Measurements from ENCODE around the gene SKAP1. TPM values are rescaled to one million over a fixed set of nuclear protein-coding genes. Genes with fewer than 3 reads are reported as not detected.

The SKAP1 gene
- polyA plus RNA-seq, 3 donors: 0.77 to 1.4 TPM; not detected in 1

- 63 to 77% (median 69%) methylated on average over 9 of the region's 9 CpGs for WGBS, 3 donors
- H3K27ac ChIP-seq (ENCODE audit: low read depth, low read length): no peak overlapping the region
Observed at GRCh38 chr17:48127371-48128051, 302.5 kb downstream of the SKAP1 start.

- no peak overlapping the region for H3K27ac ChIP-seq (ENCODE audit: low read depth, low read length)
- WGBS, 3 donors: 59 to 82% (median 71%) methylated on average over 7 of the region's 7 CpGs
Observed at GRCh38 chr17:48126532-48126850, 303.5 kb downstream of the SKAP1 start.

DNA sequence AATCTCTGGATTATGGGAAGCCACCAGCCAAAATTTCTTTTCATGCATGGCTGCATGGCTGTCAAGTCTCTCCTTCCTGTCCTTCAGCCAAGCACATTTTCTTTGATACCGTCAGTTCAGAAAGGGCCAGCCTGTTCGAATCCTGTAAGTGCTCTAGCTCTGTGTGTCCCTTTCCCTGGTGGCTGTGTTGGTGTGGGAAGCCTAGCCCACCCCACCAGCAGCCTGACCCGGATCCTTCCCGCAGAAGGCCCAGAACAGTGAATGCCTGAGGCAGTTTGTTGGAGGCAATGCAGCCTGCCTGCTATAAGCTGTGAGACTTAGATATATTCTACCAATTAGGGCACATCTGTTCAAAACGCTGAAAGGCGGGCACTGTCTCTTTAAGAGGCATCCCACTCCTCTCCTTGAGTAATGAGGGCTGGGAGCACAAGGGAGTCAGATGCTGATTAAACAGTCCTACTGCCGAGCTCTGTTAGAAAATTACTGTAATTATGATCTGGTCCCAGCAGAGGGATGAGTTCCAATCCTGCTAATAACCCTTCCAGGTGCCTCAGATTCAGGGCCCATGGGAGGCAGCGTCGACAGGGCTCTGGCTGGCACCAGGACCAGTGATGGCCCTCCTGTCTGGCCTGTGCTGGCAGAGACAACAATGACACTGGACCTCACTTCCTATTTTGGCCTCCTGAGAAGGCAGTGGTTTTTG lies 304.0 kb downstream of the SKAP1 start:
- WGBS, 3 donors: 63 to 71% (median 67%) methylated on average over 9 of the region's 9 CpGs
- no peak overlapping the region for H3K27ac ChIP-seq (ENCODE audit: low read depth, low read length)

GRCh38 chr17:48123776-48124388 lies 306.1 kb downstream of the SKAP1 start:
- WGBS, 3 donors: 94 to 96% (median 95%) methylated on average over 4 of the region's 4 CpGs
- no peak overlapping the region for H3K27ac ChIP-seq (ENCODE audit: low read depth, low read length)

GRCh38 chr17:48123111-48123510 lies 306.9 kb downstream of the SKAP1 start:
- H3K27ac ChIP-seq (ENCODE audit: low read depth, low read length): no peak overlapping the region
- 80 to 88% (median 87%) methylated on average over 6 of the region's 6 CpGs for WGBS, 3 donors

- WGBS, 3 donors: 84 to 90% (median 84%) methylated on average over 3 of the region's 3 CpGs
- H3K27ac ChIP-seq (ENCODE audit: low read depth, low read length): no peak overlapping the region
Observed at GRCh38 chr17:48122665-48123045, 307.4 kb downstream of the SKAP1 start.

DNA sequence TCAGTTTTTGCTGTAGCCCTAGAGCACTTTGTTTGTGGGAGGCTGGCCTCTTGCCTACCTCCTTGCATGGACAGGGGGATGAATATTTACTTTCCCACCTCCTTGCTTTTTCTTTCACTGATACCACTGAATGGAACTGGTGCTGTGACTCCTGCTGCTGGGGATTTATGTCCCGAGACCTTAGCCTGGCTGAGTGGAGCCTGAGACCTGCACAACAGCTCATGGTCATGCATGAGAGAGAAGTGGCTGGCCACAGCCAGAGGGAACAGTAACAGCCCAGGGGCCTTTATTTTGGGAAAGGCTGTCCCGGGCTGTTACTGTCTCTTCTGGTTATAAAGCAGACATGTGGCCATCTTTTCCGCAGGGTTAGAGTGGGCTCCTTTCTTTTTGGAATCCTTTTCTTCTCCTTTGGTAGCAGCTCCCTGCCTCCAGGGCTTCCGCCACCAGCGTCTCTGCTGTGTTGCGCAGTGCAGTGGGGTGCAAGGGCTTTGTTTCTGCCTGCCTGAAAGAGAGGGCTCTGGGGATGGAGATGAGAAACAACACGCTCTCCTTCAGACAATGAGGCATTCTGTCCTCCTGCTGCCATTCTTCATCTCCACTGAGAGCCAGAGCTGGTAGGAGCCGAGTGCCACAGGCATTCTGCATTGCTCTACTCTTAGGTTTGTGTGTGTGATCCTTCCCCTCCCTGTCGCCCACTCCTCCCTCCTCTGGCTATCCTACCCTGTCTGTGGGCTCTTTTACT lies 307.9 kb downstream of the SKAP1 start:
- WGBS, 3 donors: 82 to 93% (median 88%) methylated on average over 9 of the region's 9 CpGs
- no peak overlapping the region for H3K27ac ChIP-seq (ENCODE audit: low read depth, low read length)

GRCh38 chr17:48113201-48113676 lies 316.8 kb downstream of the SKAP1 start:
- H3K27ac ChIP-seq (ENCODE audit: low read depth, low read length): no peak overlapping the region
- 53 to 88% (median 63%) methylated on average over 5 of the region's 5 CpGs for WGBS, 3 donors

DNA sequence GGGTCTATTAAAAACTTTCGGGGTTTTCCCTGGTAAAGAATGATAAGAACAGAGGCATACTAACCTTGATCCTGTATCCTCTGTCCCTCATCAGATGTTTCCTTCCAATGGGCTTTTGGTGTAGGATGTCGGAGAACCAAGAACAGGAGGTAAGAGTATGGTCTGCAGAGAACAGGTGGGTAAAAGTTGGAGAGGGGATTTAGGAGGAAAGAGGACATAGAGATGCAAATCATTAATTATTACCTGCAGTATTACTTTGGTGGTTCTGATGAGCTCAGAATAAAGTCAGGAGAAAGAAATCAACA lies 318.1 kb downstream of the SKAP1 start:
- WGBS, 3 donors: 68 to 83% (median 82%) methylated on average over 2 of the region's 2 CpGs
- no peak overlapping the region for H3K27ac ChIP-seq (ENCODE audit: low read depth, low read length)

DNA sequence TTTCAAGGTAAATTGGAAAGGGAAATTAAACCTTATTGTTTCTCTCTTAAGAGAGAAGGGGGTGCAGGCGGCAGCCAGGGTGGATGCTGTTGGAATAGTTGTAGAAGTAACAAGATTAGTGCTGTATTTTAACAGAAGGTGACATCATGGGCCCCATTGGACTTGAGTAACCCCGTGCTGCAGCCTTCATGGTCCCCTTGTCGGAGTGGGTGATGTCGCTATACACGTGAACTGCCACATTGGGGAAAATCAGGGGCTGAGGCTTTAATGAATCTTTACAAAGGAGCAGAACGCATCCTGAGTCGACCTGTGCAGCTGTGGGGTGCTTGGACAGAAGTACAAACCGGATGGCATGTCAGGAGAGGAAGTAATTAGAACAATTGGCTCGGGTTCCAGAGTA lies 319.3 kb downstream of the SKAP1 start:
- 54 to 77% (median 65%) methylated on average over 9 of the region's 9 CpGs for WGBS, 3 donors

DNA sequence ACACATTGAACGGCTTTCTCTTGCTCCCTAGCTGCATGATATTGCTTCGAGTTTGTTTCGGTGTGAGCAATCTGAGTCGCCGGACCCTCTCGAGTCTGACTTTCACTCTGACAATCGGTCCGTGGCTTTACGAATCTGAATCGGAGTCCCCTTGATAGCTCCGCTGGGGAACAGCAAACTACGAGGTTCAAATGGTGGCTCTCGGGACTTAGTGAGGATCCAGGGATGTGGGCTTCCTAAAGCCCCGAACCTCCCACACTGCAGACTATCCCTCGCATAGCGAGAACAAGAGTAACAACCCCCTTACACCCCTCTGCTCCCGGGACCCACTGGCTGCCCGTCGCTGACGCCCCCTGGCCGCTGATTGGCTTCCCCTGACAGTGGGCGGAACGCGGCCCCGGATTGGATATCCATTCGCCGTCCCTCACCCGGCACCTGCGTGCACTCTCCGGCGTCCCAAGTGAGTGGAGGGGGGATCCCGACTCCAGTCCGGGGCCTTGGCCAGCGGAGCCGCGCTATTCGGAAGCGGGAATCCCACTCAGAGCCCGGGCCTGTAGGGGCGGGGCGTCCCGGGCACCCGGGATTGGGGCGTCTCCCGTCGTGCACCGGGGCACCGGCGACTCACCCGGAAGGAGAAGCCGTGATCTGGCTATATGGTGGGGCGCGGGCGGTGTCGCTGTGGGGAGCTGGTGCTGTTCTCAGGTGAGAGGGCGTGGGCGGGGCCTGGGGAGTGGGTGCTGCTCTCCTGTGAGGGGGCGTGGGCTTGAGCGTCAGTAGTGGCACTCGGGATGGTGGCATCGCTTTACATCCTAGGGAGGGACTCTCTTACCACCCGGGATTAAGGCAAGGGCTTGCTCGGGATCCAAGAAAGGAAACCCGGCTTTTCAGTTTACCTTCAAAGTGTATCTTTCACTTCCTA lies 322.6 kb downstream of the SKAP1 start, which contains the start of gene SNX11:
Gene SNX11, plus strand, starts transcription at position 630 of the 919 bp plus-strand sequence. CDS start 4,278 bp downstream, outside the sequence.
- WGBS, 3 donors: 0% methylated on average over 63 to 64 of the region's 64 CpGs
- H3K27ac ChIP-seq (ENCODE audit: low read depth, low read length): no peak within 1 kb of the TSS

More for the DNA sequence above, 319.3 kb downstream of the SKAP1 start:
- H3K27ac ChIP-seq (ENCODE audit: low read depth, low read length): no peak overlapping the region

DNA sequence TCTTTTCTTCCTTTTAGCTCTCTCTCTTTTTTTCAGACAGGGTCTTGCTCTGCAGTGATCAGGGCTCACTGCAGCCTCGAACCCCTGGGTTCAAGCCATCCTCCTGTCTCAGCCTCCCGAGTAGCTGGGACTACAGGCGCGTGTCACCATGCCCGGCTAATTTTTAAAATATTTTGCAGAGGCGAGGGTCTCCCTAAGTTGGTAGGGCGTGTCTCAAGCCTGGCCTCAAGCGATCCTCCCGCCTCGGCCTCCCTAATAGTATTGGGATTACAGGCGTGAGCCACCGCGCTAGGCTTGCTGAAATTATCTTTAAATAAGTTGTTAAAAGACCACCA lies 323.2 kb downstream of the SKAP1 start:
- 35 to 51% (median 38%) methylated on average over 13 of the region's 13 CpGs for WGBS, 3 donors

GRCh38 chr17:48104440-48104839 lies 325.6 kb downstream of the SKAP1 start:
- no peak overlapping the region for H3K27ac ChIP-seq (ENCODE audit: low read depth, low read length)
- 81 to 87% (median 81%) methylated on average over 7 of the region's 7 CpGs for WGBS, 3 donors

More for the DNA sequence above, 323.2 kb downstream of the SKAP1 start:
- H3K27ac ChIP-seq (ENCODE audit: low read depth, low read length): no peak overlapping the region

GRCh38 chr17:48102798-48103715 lies 327.0 kb downstream of the SKAP1 start:
- no peak overlapping the region for H3K27ac ChIP-seq (ENCODE audit: low read depth, low read length)
- WGBS, 3 donors: 49 to 80% (median 63%) methylated on average over 14 of the region's 14 CpGs

- WGBS, 3 donors: 75 to 81% (median 75%) methylated on average over 19 of the region's 19 CpGs
- H3K27ac ChIP-seq (ENCODE audit: low read depth, low read length): no peak overlapping the region
Observed at GRCh38 chr17:48102043-48102750, 327.8 kb downstream of the SKAP1 start.

DNA sequence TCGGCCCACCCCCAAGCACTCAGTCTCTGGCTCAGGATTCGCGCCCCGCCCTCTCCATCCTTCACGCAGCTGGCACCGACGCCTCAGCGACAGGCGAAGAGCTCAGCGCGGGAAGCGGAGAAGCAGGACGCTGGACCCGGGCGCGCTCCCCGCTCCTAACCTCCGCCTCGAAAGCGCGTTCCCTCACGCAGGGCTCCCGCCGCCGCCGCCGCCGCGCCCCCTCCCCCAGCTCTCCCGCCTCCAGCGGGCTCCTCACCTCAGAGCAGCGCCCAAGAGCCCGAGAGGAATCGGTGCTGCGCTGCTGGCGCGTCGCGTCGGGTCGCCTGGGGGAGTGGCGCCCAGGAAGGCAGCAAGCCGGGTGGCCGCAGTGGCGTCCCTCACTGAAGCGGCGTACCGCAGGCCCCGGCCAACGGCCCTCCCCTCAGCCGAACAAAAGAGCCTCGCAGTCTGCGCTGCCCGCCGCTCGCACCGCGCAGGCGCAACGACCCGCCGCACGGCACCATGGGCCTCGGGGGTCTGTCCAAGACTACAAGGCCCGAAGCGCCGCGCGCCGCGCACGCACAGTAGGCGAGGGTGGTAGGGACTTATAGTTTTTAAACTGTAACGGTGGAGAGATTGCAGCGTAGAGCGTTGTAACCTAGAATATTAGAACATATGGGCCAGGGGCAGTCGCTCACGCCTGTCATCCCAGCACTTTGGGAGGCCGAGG lies 328.8 kb downstream of the SKAP1 start, which contains the start of gene CBX1:
Gene CBX1, minus strand, starts transcription at position 467 of the 709 bp plus-strand sequence. CDS start 24,474 bp downstream, outside the sequence.
- WGBS, 3 donors: 0% methylated on average over 62 to 79 of the region's 79 CpGs
- no peak within 1 kb of the TSS for H3K27ac ChIP-seq (ENCODE audit: low read depth, low read length)

Measured in adipose tissue (tissue), 3 donors.